ENCODE measurements around the gene OXNAD1.

The OXNAD1 gene, protein sequence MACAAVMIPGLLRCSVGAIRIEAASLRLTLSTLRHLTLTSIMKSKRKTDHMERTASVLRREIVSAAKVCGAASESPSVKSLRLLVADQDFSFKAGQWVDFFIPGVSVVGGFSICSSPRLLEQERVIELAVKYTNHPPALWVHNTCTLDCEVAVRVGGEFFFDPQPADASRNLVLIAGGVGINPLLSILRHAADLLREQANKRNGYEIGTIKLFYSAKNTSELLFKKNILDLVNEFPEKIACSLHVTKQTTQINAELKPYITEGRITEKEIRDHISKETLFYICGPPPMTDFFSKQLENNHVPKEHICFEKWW

DNA sequence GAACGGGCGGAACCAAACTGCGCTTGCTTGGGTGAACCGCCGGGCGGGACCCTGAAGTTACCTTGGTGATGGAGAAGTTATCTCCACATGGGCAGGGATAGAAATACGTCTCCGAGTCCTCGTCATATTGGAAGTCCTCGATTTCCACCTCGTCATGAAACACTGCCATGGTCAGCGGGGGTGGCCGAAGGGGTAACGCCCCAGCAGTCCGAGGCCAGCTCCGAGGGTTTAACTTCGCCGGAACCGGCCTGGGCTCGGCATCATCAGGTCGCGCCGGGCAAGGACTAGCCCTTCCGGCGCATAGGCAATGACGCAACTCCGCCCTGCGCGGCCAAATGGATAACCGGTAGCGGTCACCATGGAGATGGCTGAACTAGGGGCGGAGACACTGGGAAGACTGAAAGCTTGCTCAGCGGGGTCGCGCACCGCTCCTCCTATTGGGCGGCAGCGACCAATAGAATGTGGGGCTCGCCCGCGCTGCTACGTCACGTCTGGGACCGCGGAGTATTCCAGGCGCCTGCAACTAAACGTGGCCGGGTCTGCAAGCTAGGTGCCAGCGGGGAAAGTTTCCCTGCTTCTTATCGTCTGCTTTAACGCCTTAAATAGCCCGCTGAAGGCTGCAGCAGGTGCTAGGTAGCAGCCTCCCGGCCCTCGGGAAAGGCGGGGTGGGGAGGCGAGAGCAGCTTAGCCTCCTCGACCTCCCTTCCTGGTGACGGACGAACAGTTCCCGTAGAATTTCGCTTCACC is at the start of gene OXNAD1, which contains the start of gene DPH3:
Gene OXNAD1, plus strand, starts transcription at position 505 of the 747 bp plus-strand sequence. CDS start 5,741 bp downstream, outside the sequence.
Gene DPH3, minus strand, starts transcription at position 236 of the 747 bp plus-strand sequence. Its CDS starts 67 bp downstream, at position 169.
- peak; percentile 95 for DNase-seq

DNA sequence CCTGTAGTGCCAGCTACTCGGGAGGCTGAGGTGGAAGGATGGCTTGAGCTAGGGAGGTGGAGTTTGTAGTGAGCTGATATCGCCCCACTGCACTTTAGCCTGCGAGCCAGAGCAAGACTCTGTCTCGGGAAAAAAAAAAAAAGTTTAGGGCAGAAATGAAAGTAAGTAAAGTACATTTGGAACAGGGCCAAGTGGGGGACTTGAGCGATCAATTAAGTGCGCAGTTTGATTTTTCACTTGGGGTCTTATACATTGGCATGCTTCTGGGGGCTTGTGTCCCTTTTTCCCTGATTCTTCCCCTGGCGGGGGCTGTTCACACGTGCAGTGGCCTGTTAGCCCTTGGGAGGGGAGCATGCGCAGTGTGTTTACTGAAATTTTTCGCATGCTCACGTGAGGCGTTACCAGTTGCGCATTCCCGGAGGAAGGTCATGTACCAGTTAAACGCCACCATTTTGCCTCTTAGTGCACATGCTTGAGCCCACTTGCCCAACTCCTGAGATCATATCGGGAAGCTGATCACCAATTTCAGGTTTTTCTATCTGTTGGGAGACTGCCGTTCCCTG is 48.6 kb upstream of the OXNAD1 start:
- no peak for DNase-seq

DNA sequence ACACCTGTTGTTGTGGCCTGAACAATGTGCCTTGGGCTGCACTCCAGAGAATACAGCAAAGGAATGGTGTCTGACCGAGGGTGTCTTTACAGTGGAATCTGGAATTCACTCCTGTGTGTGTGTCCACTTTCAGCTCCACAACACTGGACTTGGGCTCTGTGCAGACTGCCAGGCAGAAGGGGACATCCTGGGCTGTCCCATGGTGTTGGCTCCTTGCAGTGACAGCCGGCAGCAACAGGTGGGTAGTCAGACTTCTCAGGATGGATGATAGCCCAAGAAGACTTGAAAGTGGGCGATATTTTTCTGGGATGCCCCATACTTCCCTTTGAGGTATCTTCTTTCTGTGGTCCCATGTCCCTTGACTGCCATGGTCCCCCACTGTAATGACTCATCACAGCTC is 45.2 kb upstream of the OXNAD1 start:
- DNase-seq, result no peak

DNA sequence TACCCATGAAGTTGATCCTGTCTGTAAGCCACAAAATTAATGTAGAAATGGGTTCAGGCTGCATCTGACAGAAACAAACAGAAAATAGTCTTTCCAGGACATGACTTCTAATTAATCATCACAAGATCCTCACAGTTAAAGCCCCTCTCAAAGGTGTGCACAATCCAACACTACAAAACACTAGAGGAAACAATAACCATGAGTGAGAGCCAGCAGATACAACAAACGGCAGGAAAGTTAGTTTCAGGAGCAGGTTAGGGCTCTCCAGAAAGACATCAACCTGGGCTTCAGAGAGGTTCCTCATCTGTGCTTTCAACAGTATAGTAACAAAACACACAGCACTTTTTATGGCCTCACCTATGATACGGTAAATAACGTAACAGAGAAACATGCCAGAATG is 43.0 kb upstream of the OXNAD1 start:
- DNase-seq, result no peak

DNA sequence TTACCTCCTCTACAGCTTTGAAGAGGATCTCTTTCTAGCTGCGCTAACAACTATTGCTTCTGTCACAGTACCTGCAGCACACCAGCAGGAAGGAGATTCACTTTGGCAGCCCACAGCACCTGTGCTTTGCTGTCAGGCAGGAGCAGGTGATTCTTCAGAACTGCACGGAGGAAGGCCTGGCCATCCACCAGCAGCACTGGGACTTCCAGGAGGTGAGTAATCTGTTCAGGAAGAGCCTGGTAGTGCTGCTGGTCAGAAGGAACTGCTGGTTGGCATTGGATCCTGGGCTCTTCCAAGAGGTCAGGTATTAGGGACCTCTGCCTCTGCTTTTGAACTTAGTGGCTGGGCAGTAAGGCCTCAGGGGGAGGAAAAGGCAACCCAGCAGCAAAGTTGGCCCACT is 42.5 kb upstream of the OXNAD1 start:
- no peak for DNase-seq

DNA sequence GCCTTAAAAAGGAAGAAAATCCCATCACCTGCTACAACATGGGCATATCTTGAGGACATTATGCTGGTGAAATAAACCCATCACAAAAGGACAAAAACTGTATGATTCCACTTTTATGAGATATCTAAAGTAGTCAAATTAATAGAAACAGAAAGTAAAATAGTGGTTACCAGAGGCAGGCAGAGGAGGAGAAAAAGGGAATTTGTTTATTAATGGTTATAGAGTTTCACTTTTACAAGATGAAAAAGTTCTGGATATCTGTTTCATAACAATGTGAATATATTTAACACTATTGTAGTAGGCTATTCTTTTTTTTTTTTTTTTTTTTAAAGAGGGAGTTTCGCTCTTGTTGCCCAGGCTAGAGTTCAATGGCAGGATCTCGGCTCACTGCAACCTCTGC is 40.7 kb upstream of the OXNAD1 start:
- no peak for DNase-seq

DNA sequence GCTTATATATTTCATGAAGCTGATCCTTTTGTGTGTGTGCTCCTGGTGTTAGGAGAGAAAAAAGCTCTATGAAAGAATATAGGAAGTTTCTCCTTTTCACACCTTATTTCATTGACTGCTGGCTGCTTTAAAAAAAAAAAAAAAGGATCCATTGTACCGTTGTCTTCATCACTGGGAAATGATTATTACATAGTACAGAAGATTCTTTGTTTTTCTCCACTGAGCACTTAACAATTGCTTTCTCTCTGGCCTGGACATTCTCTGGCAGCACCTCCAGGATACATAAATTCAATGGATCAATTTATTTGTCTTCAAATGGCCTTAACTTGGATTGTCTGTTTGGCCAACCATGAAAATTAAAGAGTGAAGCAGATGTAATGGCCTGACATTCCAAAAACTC is 37.4 kb upstream of the OXNAD1 start:
- DNase-seq, result no peak

DNA sequence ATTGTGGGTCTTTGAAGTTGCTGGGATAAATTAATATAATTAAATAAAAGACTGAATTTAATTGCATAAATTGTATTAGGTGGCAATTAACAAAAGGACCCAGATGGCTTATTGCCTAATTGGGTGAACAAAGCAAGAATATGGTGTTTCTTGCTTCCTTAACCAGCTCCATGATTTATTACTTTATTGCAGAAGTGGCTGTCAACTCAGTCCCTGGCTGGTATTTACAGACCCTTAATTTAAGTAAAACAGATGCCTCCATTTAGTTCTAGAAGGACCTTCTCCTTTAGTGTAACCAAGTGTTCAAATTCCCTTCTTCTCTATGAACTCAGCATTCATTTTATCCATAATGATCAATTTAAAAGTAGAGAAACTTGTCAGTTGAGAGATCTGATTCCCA is 35.3 kb upstream of the OXNAD1 start:
- no peak for DNase-seq

DNA sequence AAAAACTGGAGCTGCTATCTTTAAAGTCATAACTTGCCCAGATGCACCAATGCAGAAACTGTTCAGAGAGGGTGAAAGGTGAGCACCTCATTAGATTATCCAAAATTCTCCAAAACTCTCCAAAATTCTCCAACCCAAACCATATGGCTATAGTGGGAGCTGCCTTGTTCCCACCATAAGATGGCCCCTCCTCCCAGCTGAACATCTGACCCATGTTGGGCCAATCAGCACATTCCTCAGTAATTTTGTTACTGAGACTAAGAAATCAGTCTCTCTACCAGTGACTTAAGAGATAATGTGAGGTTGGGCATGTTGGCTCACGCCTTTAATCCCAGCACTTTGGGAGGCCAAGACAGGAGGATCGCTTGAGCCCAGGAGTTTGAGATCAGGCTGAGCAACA is 33.0 kb upstream of the OXNAD1 start:
- no peak for DNase-seq

DNA sequence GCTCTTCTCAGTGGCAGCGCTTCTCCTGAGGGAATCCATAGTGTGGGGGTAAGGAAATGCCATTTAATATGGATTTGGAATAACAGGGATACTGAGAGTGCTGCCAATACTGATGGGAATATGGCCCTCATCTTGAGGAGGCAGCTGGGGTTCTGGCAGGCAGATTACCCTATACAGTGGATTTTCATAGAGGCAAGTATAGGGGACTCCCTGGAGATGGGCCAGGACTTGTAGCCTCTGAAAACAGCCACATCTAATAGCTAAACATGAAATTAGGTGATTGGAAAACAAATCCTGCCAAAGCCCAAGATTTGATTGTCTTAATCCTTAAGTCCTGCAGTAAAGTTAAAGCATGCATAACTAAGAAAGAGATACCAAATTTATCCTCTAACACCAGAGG is 31.2 kb upstream of the OXNAD1 start:
- no peak for DNase-seq

DNA sequence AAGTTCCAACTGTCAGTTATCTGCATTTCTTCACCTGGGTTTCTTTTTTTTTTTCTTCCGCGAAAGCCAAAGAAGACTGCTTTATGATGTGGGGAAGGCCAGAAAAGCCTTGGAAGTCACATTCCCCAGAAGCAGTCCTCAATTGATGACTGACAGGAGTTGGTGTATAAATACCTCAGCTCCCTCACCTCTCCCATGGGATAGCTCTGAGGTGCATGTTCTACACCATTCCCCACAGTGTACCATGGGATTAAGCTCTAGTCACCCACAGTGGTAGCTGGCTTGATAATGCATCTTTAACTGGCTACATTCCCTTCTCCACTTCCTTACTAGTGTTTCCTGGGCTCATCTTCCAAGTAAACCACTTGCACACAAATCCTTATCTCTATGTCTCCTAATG is 30.7 kb upstream of the OXNAD1 start:
- DNase-seq, result no peak

DNA sequence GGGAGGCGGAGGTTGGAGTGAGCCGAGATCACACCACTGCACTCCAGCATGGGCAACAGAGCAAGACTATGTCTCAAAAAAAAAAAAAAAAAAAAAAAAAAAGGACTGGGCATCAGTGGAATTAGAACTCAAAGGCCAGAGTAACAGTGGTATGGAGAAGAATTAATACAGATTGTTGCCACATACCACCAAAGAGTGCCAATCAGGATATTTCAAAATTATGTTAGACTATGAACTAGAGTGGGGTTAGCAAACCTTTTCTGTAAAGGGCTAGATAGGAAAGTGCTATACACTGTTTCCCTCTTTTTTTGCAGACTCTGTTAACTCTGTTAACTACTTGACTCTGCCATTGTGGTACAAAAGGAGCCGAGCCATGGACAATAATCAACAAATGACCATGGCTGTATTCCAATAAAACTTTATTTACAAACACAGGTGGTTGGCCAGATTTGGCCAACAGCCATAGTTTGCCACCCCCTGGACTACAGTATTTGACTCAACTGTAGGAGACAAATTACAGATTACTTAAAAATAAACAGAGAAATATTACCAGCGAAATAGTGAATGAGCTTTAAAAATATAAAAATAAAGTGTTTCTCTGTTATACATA is 28.9 kb upstream of the OXNAD1 start:
- no peak for DNase-seq

DNA sequence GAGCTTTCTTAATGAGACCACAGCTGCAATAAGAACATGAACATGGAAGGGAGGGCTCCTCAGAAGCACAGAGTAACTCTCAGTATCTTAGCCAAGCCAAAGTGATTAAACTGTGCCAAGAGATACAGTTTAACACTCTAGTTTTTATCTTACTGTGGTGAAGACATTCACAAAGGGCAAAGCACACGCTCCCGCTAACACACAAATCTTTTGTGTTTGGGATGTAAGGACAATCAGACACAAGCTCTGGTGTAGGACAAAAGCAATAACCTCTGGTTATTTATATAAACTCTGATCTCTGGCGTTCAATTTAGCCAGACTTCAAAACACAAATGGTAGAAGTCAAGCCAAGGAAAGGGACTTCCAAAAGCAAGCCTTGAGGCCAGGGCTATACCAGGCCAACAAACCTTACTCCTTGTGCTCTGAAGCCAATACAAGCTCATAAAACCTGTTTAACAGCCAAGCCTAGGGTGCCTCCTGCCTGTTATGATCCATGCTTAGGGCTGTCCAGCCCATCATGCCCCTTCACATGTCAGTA is 28.1 kb upstream of the OXNAD1 start:
- no peak for DNase-seq

DNA sequence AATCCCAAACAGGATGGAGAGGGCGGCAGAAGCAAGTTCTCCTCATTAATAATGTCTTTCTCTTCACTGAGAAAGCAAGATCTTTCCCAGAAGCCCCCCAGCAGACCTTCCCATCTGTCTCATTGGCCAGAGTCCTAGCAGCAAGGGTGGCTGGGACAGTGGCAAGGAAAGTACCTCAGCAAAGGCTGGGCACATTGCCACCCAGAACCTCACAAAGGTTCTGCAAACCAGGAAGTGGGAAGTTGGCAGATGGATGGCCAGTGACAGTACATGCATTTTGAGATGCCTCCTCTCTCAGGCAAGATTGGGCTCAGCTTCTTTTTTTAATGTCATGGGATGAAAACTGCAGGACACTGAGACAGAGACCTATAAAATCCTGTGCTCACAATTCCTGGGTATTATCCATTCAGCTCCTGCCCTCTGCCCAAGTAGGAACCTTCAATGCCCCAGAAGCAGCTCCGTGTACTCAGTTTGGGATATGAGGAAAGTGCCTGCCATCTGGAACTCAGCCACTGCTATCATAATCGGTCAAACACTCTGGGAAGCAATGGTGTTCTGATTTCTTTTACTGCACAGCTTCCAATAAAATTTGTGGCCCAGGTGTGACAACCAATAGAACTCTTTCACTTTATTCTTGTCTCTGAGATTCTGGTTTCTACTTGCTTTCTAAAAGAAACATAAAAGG is 25.8 kb upstream of the OXNAD1 start:
- DNase-seq, result no peak

DNA sequence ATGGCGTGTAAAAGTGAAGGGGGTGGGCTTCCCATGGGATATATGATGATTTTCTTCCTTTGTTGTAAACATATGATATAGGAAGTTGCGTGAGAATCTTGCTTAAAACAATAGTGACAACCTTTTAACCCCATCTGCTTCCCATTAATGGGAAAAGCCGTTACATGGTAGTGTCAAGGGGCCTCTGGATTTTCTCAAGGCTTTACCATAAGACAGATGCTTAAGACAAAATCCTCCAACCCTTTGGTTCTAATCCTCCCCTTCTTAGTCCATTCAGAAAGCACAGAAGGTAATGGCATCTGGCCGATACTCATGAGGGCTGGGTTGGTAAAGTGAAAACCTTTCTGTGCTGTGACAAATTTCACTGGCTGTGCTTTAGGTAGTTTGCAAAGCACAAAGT is 25.2 kb upstream of the OXNAD1 start:
- DNase-seq, result no peak

DNA sequence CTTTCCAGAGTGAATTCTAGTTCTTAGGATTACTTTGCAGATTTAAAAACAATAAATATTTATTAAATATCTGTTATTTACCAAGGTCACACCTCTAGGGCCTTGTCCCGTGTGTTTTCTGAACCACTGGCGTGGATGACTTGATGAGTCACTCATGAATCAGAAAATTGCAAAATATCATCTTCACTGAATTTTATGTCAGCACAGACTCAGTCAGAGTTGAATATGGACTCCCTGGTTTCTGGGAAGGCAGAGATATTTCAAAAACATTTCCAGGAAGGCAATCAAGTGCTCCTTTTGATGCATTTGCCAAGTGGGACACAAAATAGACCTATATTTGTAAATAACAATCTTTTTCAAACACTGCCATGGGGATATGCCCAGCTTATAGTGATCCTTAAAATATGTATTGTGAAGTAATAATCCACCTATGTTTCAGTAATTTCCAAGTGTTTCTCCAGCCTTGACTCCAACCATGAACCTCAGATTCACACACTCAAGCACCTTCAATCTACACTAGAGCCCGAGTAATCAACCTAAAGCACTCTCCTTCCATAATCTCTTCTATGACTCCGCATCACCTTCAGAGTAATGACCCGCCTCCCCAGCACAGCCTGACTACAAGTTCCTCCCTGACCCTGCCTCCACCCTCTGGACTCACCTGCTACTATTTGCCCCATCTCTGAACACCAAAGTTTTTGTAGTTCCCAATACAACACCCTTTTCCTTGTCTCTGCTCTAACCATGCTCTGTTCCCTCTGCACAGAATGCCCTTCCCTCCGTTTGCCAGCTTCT is 24.6 kb upstream of the OXNAD1 start:
- peak; percentile 0 for DNase-seq

DNA sequence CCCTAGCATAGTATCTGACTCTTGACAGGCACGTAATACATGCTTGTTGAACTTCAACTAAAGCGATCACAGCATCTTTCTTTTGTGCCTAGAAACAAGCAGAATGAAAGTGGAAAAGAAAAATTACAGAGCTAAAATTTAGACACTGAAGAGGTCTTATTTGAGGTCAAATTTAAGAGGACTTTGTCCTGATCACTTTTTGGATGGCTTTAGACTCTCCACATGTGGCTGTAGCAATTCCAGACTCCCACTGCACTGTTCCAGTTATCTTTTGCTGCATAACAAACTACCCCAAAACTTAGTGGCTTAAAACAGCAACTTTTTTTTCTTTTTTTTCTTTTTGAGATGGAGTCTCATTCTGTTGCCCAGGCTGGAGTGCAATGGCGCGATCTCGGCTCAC is 23.8 kb upstream of the OXNAD1 start:
- no peak for DNase-seq

DNA sequence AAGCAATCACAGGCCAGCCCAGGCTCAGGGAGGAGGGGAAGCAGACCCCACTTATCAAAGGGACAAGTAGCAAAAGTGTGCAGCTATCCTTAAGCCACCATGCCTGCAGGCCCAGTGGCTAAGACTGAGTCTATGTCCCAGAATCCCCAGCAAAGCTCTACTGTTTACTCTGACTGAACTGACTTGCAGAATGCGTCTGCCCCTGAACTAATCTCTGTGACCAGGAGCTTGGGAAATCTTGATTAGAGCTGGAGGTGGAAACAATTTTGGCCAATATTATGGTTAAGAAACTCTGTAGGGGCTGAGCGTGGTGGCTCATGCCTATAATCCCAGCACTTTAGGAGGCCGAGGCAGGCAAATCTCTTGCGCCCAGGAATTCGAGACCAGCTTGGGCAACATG is 22.8 kb upstream of the OXNAD1 start:
- no peak for DNase-seq

DNA sequence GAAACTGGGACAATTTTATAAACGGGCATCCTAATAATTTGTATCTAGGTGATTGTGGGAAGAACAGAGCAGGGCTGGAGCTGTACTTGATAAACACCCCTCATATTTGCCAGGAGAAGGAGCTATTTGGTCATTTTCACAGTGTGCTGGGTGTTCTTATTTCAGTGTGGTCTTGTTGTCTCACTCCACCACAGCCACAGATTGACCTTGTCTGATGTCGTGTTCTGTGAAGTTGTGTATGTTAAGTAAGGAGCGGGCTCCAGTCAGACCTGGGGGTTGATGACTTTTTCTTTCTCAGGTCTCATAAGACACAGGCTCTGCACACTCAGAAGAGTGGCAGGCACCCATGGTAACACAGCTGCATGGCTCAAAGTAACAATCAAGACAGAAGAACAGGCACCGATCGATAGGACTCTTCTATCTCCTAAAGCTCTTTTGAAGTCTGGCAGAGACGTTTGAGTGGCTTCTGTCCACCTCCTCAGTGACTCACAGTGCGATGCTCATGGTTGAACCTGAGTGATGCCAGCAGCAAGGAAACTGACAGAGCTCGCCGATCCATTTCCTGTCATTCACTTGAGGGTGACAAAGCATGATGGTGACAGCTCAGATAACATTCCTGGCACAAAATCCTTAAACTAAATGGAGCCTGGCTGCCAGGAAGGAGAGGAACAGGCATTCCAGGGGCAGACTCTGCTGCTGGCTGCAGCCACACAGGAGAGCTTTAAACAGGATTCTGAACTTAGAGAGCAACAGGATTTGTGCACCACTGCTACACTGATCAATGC is 21.1 kb upstream of the OXNAD1 start:
- peak; percentile 3 for DNase-seq

DNA sequence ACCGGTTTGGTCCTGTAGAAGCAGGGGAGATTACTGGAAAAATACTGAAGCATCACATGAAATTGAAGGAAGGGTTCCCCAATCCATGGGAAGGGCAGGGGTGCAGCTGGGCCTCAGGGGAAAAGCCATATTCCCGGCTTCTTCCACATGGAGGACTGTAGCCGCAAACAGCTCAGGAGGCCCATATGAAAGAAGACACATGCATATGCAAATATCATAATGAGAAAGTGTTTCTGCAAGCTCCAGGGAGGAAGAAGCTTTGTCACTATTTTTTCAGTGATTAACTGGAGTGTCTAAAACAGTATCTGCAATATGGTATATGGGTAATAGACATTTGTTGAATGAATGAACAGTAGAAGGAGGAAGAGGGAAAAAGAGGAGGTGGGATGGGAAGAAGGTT is 19.4 kb upstream of the OXNAD1 start:
- DNase-seq, result no peak
